ENCODE results near the gene GABARAP.

Gene GABARAP

DNA sequence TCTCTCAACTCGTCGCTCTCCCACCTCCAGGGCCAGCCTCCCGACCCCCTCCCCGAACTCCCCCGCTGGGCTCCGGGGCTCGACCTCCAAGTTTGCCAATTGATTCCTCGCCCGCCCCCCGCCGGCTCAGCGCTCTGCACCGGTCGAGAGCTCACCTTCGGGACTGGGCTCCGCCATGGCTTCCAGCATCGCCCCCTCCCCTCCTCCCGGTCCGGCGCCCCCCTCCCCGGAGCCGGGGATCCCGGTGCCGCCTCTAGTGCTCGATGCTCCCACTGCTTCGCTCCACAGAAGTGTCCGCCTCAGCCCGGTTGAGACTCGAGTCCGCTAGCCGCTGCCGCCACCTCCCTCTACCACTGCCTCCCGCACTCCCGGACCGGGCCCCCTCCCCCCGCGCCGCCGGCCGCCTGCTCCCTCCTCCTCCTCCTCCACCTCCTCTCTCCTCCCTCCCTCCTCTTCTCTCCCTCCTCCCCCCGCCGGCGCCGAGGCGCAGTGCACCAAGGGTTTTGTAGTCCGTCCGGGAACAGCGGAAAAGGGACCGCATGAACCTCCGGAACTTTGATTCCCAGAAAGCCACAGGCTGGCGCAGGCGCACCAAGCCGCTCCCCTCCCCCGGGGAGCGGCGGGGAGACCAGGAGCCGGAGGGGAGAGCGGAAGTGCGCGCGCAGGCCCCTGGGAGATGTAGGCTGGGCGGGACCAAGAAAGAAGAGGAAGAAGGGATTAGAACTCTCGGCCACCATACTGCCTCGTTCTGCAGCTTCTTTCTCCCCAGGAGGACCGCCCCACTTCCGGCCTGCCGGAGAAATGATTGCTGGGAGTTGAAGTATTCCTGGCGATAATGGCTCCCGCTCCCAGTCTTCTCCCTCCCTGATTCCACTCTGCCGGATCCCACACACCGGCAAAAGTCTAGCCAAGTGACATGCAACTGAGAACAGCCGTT, 2.9 kb downstream of the GABARAP start, which contains the start of gene PHF23:
PHF23 (minus strand) TSS at position 367 of the 937 bp plus-strand sequence; CDS start at position 189, 178 bp downstream.
- DNase-seq: peak; percentile 99

GRCh38 chr17:7238420-7239090, 3.7 kb downstream of the GABARAP start:
- no peak for DNase-seq

- peak; percentile 55 for DNase-seq
These were observed 4.4 kb downstream of the GABARAP start for GRCh38 chr17:7237761-7238419.

DNA sequence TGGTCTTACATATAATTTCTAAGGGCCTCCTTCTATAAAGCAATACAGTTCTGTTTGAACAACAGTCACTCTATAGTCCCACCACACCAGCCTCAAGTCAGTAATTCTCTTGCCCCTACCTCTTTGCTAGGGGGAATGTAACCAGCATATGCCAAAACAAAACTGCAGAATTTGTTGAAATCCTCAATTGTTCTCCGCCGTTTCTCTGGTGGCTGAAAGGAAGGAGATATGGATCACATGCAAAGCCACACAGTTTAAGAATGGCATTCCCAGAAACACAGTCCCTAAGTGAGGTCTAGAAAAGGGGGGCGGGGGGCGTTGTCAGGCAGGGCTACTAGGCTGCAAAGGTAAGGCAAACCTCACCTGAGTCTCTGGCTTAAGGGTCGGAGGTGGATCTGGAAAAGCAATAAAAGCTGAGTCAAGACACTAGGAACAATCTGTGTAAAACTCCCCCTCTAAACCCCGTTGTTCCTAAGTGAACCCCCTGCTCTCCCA, 4.9 kb downstream of the GABARAP start:
- DNase-seq: no peak

DNA sequence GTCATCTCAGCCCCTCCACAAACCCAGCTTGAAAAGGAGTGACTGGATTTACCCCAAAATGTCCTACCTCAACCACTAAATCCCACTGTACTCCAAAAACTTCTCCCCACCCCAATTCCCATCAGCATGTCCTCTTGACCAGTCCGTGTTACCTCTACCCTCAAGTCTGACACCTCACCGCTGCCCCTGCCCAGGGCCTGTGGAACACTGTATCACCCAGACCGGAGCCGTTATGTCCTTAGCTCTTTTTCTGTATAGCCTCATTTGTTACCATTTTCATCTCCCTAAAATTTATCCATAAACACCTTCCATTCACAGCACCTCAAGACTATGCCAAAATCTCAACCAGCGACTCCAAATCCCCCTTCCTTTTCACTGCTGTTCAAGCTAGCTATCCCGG, 5.4 kb downstream of the GABARAP start:
- DNase-seq: no peak

GRCh38 chr17:7235693-7236665, 6.3 kb downstream of the GABARAP start:
- DNase-seq: peak; percentile 29

GRCh38 chr17:7234083-7234951, 7.9 kb downstream of the GABARAP start, which contains the start of gene DVL2:
TSS of gene DVL2 (minus strand) at chr17:7234517. CDS start at chr17:7234262, 255 bp downstream.
- DNase-seq: peak; percentile 93

GRCh38 chr17:7233701-7234082, 8.6 kb downstream of the GABARAP start:
- DNase-seq: no peak

DNA sequence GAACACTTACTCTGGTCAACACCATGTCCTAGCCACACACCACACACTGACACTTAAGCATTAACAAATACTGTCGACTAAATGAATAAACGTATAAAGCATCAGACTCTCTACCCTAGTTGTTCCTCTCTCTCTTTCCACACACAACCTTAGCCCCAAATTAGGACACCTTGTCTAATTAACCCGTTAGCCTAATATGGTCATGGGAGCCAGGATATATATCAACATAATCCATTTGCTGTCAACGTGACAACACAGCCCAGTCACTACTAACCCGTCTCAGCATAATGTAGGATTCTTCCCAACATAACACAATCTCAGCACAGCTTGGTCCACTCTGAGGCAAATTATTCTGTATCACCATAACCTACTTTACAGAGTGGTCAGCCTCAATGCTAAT, 10.1 kb downstream of the GABARAP start:
- DNase-seq: no peak

GRCh38 chr17:7229504-7229903, 12.7 kb downstream of the GABARAP start:
- no peak for DNase-seq

DNA sequence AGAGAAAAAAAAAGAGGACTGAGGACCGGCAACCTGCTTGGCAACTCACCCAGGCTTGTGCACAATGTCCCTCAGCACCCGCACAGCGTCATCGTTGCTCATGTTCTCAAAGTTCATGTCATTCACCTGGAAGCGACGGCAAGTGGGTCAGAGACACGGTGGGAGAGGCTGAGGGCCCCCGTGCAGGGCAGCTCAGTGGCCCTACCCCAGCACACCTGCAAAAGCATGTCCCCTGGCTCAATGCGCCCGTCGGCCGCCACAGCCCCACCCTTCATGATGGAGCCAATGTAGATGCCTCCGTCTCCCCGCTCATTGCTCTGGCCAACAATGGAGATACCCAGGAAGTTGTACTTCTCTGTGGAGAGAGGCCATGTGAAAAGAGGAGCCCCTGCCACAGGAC, 13.3 kb downstream of the GABARAP start:
- DNase-seq: no peak

GRCh38 chr17:7226721-7227710, 15.2 kb downstream of the GABARAP start:
- DNase-seq: no peak

DNA sequence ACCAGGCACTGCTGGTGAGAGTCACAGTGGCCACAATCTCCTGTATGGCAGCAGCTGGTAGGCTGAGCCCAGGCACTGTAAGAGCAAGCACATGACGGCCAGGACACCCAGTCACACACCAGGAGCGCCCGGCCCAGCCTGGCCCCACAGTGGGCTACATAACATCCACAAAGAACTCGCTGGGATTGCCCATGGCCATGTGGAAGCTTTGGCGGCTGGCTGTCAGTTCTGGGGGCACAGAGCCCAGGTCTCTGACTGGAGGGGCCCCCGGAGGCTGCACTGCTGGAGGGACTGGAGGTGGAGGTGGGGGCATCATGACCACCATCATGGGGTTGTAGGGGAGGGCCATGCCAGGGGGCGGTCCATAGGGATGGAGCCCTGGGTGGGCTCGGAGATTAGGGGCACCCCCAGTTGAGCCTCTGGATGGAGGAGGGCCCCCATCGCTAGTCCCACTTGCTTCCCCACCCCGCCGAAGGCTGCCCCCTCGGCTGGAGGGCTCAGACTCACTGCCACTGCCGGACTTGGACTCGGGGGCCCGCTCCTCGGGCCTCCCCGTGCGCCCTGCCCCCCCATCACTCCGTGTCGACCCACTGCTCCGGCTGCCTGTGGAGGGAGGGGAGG, 16.4 kb downstream of the GABARAP start:
- DNase-seq: no peak

GRCh38 chr17:7224661-7225111, 17.6 kb downstream of the GABARAP start:
- no peak for DNase-seq

DNA sequence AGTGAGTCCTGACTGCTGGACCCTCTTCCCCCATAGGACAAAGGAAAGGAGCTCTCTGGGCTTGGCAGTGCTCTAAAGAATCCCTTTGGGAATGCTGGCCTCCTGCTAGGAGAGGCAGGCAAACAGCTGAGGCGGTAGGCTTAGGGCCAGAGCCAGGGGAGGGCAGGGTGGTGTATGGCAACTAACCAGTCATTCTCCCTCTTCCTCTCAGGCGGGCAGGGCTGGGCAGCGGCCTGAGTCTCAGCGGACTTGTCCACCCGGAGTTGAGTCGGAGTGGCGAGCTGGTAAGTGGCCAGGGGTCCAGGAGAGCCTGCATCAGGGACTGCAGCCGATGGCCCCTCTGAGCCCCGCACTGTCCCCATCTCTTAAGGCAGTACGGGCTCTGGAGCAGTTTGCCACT, 18.1 kb downstream of the GABARAP start:
- no peak for DNase-seq

- no peak for DNase-seq
These were observed 18.9 kb downstream of the GABARAP start for GRCh38 chr17:7223375-7223774.

- no peak for DNase-seq
These were observed 19.3 kb downstream of the GABARAP start for GRCh38 chr17:7222972-7223292.

DNA sequence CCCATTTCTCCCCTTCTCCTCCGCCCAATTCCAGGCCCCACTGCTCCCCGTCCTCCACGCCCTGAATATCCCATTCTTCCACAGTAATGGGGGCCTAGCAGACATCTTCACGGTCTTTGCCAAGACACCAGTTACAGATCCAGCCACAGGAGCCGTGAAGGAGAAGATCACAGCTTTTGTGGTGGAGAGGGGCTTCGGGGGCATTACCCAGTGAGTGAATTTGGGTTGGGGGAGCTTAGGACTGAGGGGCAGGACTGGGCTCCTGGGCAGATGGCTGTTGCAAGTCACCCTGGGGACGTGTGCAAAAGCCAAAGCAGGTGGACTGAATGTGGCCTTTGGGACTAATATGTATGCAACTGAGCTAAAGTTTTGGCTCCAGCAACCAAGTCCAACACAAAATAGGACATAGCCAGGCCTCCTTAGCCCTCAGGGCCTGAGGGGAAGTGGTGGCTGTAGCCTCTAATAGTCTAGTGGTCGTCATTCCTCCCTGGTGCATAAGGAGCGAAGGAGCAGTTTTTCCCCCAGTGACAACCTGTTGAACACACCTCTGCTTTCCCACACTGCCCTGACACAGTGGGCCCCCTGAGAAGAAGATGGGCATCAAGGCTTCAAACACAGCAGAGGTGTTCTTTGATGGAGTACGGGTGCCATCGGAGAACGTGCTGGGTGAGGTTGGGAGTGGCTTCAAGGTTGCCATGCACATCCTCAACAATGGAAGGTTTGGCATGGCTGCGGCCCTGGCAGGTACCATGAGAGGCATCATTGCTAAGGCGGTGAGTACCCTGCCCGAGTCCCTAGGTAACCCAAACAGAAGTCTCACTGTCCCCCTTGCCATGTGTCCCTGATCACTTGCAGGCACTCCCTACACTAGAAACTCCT, 19.9 kb downstream of the GABARAP start:
- DNase-seq: no peak

All from HCEC 1CT (cell line).